ENCODE results near the gene C2CD2.
A peak's percentile ranks its signal among the peaks of the same experiment; 100 is the strongest.

The C2CD2 gene

GRCh38 chr21:41933313-41934079 is 20.3 kb downstream of the C2CD2 start:
- no peak for DNase-seq (ENCODE audit: low read depth in 2 of 2)

GRCh38 chr21:41932576-41933312 is 21.1 kb downstream of the C2CD2 start:
- DNase-seq (ENCODE audit: low read depth in 2 of 2) = no peak

GRCh38 chr21:41932191-41932575 is 21.6 kb downstream of the C2CD2 start:
- DNase-seq (ENCODE audit: low read depth in 2 of 2) = no peak

- no peak for DNase-seq (ENCODE audit: low read depth in 2 of 2)
Observed at GRCh38 chr21:41931041-41931451, 22.8 kb downstream of the C2CD2 start.

- DNase-seq (ENCODE audit: low read depth in 2 of 2) = no peak
Observed at GRCh38 chr21:41929248-41929647, 24.6 kb downstream of the C2CD2 start.

- DNase-seq (ENCODE audit: low read depth in 2 of 2) = no peak
Observed at GRCh38 chr21:41928621-41929220, 25.1 kb downstream of the C2CD2 start.

GRCh38 chr21:41927727-41928409 is 25.9 kb downstream of the C2CD2 start:
- DNase-seq (ENCODE audit: low read depth in 2 of 2) = no peak

GRCh38 chr21:41926807-41927171 is 27.0 kb downstream of the C2CD2 start:
- no peak for DNase-seq (ENCODE audit: low read depth in 2 of 2)

GRCh38 chr21:41926117-41926806 is 27.6 kb downstream of the C2CD2 start:
- peak in 1 of 2 donors; percentile 13 for DNase-seq (ENCODE audit: low read depth in 2 of 2)

GRCh38 chr21:41925767-41926116 is 28.1 kb downstream of the C2CD2 start:
- DNase-seq (ENCODE audit: low read depth in 2 of 2) = no peak

- DNase-seq (ENCODE audit: low read depth in 2 of 2) = no peak
Observed at GRCh38 chr21:41924368-41924754, 29.5 kb downstream of the C2CD2 start.

GRCh38 chr21:41923631-41924367 is 30.0 kb downstream of the C2CD2 start:
- DNase-seq (ENCODE audit: low read depth in 2 of 2) = no peak

- DNase-seq (ENCODE audit: low read depth in 2 of 2) = no peak
Observed at GRCh38 chr21:41923186-41923585, 30.6 kb downstream of the C2CD2 start.

GRCh38 chr21:41921021-41921420 is 32.8 kb downstream of the C2CD2 start:
- DNase-seq (ENCODE audit: low read depth in 2 of 2) = no peak

- DNase-seq (ENCODE audit: low read depth in 2 of 2) = no peak
Observed at GRCh38 chr21:41920476-41920875, 33.3 kb downstream of the C2CD2 start.

GRCh38 chr21:41919666-41920398 is 34.0 kb downstream of the C2CD2 start:
- DNase-seq (ENCODE audit: low read depth in 2 of 2) = no peak

GRCh38 chr21:41918561-41919358 is 35.1 kb downstream of the C2CD2 start:
- DNase-seq (ENCODE audit: low read depth in 2 of 2) = no peak

- no peak for DNase-seq (ENCODE audit: low read depth in 2 of 2)
Observed at GRCh38 chr21:41917531-41917930, 36.3 kb downstream of the C2CD2 start.

GRCh38 chr21:41916888-41917433 is 36.9 kb downstream of the C2CD2 start:
- no peak for DNase-seq (ENCODE audit: low read depth in 2 of 2)
